ENCODE results near the gene KCTD13.

DNA sequence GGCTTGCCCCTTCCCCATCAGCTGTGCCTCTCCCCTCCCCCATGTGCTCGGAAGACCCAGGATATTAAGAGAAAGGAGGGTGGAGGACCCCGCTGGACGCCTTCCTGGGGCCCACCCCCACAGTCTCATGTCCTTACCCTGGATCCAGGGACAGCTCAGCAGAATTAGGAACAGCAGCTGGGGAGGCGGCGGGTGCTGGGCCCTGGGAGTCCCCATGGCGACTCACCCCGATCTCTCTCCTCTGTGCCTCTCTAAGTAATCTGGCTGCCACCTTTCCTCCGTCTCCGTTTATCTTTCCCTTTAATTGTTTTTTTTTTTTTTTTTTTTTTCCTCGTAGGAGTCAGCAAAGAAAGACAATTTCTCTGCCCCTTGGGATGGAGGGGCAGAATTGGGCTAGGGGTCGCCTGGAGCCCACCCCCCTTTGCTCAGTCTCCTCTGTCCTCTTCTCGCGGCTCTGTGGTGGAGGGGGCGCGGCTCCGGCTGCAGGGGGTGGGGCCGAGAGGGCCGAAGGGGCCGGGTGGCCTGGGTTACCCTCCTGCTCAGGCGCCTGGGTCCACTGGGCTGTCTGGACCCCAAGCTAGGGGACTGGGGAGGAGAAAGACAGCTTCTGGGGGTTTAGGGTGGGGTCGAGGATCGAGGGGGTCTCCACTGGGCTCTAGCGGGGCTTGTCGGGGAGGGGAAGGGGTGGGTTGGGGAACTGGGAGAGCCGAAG, 27.1 kb downstream of the KCTD13 start:
- TF ChIP-seq EP300 (IDR thresholded peaks at IDR 0.05) = no peak
- no peak for TF ChIP-seq RCOR1 (IDR thresholded peaks at IDR 0.05; ENCODE audit: low read depth, low read length)
- TF ChIP-seq, protein P1, sequence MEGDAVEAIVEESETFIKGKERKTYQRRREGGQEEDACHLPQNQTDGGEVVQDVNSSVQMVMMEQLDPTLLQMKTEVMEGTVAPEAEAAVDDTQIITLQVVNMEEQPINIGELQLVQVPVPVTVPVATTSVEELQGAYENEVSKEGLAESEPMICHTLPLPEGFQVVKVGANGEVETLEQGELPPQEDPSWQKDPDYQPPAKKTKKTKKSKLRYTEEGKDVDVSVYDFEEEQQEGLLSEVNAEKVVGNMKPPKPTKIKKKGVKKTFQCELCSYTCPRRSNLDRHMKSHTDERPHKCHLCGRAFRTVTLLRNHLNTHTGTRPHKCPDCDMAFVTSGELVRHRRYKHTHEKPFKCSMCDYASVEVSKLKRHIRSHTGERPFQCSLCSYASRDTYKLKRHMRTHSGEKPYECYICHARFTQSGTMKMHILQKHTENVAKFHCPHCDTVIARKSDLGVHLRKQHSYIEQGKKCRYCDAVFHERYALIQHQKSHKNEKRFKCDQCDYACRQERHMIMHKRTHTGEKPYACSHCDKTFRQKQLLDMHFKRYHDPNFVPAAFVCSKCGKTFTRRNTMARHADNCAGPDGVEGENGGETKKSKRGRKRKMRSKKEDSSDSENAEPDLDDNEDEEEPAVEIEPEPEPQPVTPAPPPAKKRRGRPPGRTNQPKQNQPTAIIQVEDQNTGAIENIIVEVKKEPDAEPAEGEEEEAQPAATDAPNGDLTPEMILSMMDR (IDR thresholded peaks at IDR 0.05) = no peak
- TF ChIP-seq SREBF2 (IDR thresholded peaks at IDR 0.05) = no peak
- no peak; a peak in 1 of 5 replicates for TF ChIP-seq RAD21 (conservative IDR thresholded peaks at IDR 0.05 in 1 of 2, IDR thresholded peaks at IDR 0.05 in 1 of 2)

Data from A549 (cell line).